Stimulated activated CD4-positive, alpha-beta T cell treated with anti-CD3 and anti-CD28 coated beads, TNF-alpha, amount 100 ng/mL, for 4 hours (primary cell): ENCODE results near the gene HBS1L.

Experiments used
- DNase-seq, 3 experiments: peaks; one replicate each; pipeline ENCODE4 v3.0.0-alpha.2; 2020; ENCODE audit warnings: low read depth in 3 of 3

The HBS1L gene

DNA sequence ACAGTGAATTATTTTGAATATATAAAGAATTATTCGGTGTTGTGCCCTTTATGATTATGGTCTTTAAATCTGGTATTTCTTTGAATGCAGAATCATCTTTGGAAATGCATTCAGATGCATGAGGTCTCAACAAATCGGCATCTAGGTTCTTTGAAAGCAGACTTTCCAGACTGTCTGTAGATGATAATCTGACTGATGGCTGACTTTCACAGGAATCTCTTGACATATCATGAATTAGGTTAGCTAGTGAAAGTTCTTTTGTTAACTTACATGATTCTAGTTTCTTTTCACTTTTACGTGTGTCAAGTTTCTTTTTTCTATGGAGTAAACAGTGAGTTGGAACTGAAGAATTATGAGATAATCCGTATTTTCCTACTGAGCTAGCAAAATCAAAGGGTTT, 17.1 kb downstream of the HBS1L start:
- DNase-seq: no peak

DNA sequence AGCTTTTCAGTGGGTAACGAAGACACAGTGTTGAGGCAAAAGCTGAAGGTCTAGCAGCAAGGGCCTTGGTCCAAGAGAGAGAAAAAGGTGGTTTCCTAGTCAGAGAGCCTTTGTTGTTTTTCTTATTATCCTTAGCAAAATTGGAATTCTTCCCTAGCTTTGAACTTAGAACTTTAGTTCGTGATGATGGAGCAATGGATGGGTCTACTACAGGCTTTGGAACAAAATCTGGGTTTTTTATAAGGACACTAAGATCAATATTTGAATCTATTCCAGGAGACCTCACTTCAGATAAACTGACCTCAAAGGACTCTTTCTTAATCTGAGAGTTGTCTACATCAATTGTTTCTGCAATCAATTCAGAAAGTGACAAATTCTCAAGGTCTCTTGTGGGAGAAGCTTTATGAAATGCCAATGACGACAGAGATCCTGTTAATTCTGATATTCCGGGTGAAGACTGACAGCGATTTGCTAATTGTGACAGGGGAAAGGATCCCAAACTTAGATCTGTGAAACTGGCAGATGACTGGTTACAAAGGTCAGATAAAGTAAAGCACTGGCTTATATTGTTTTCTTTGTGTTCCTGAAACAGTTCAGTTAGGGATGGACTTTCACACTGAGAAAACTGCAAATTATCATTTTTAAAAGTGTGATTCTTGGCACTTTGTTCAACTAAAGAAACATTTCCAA, 17.7 kb downstream of the HBS1L start:
- no peak for DNase-seq

DNA sequence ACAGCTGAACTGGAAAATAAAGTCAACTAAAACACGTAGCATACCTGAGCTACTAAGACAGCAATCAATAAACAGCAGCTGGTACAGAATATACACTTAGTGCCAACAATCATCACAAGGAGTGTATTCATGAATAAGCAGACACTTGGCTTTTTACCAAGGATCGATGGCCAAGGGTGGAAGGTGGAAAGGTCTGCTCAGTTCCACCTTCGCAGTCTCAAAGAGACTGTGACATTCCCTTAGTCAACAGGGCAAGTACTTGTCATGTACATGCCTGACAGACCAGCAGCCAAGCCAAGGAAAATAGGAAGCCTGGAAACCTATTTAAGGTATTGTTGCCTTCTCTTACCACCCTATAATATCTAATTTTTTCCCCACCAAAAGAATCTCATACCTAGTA, 21.4 kb downstream of the HBS1L start:
- DNase-seq: no peak

DNA sequence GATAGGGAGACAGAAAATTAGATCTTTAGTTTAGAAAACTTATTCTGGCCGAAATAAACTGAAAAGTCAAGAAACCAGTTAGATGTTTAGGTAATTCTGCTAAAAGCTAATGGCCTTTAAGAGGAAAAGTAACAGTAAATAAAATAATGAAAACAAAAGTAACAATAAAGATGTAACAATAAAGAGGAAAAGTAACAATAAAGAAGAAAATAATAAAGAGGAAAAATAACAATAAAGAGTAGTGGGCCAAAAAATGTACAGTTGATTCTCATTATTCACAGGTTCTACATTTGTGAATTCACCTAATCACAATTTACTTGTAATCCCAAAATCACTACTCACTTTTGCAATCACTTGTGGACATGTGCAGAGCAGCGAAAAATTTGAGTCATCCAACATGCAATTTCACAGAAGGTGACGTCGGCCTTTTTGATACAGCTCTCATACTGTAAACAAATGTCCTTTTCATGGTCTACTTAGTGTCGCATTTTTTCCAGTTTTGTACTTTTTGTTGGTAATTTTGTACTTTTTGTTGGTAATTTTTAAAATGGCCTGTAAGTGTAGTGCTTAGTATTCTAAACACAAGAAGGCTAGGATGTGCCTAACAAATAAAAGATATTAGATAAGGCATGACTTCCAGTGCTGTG, 24.0 kb downstream of the HBS1L start:
- no peak for DNase-seq

DNA sequence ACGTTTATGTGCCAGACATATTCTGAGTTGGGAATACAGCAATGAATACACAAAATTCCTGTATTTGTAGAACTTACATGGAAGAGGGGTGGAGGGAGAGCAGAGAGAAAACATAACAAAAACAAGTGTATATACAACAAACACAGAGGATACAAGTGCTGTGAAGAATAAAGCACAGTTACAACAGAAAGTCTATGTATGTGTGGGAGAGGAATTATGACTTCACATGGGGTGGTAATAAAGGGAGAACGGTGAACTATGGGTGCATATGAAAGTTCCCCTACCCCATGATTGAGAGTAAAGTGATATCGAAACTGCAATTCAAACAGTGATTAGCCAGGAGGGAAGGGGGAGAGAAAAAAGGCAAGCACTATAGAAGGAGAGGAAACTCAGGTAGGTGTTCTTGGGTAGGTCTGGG, 24.6 kb downstream of the HBS1L start:
- DNase-seq: no peak

DNA sequence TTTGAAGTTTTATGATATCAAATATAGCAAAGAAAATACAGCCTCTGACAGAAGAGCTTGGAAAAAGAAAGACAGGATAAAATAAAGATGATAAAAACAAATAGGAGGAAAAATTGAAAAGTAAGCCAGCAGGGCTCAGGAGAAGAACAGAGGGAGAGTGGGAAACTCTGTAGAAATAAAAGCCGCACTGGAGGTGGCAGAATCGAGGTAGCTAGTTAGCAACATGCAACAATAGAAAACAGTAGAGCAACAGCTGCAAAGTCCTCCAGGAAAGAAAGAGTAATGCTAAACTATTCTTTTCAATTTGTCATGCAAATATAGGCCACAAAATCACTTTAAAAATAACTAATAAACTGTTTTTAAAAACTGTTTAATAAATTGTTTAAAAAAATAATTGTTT, 28.8 kb downstream of the HBS1L start:
- no peak for DNase-seq

DNA sequence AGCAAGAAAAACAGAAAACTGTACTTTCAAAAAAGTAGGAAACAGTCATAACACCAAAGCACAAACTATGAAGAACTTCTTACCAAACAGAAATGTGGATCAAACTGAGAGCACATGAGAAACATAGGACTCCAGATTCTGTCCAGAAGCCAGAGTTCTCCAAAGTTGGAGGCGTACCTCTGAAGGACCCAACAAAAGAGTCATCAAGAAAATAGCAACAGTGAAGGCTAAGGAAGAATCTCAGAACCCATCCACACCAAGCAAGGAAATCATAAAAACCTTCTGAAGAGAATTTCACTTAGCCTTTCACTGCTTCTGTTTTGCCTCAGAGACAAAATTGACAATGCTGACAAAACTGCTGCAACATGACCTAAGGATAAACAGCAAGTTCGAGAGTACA, 29.4 kb downstream of the HBS1L start:
- no peak for DNase-seq

DNA sequence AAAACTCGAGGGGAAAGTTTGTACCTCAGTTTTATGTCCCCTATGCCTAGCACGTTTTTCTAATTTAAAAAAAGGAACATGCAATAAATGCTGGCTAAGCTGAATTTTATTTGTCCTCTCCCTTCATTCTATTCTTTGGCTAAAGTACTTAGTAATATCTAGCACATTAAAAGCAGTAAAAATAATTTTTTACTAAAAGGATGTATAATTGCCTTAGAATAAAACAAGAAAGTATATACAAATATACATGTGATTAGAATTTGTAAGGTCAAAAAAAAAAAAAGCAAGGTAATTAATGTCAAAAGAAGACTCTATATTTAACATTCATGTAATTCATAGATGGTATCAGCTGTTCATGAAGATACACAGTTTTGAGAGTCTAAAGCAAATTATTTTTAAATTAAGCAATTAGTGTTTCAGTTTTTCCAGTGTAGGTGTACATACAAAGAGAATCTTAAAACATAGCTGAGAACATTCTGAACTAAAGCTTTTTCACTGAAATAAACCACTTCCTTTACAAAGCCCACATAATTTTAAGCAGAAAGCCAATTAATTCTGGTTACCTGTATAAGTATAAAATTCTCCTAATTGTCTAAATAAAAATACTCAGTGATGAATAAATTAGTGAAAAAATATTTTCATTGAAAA, 32.4 kb downstream of the HBS1L start:
- no peak for DNase-seq

DNA sequence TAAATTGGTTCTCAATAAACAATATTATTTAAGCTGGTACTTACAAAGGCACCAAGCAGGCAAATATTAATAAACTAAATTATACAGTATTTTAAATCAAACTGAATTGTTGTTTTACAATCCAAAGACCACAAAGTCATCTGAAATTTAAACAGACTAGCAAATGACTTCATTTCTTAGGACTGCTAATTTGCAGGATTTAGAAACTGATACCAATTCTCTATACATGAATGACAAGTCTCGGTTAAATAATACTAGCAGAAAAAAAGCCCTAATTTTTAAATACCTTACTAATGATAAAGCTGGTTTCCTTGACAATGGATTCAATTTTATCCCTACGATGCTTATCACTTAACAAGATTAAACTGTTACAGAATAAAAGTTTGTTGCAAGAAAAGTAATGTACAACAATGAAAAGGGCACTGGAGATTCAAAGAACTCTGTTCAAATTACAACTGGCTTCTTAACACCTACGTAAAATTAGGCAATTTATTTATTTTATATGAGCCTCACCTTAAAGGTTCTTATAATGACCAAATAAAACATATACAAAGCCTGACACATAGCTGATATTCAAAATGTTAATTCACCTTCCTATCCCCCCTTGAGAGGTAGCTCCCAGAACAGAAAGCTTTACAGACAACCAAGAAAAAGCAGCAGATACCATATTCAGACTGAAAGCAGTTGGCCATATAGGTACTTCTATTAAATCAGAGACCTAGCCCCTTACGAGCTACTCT, 33.1 kb downstream of the HBS1L start:
- no peak for DNase-seq

DNA sequence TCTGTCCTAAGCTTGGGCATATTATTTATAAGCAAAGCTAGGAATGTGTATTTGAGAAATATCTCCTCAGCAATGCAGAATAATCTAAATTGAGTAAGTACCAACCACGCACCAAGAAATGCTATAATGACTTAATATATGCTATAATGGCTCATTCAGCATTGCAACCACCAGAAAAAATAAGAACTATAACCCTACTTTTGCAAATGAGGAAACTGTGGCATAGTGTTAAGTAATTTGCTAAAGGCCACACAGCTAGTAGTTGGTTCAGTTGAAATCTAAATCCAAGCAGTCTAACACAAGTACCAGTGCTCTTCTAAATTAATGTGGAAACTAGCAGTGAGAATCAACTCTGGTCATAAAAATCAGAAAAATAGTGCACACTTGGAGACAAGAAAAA, 35.7 kb downstream of the HBS1L start:
- DNase-seq: no peak

DNA sequence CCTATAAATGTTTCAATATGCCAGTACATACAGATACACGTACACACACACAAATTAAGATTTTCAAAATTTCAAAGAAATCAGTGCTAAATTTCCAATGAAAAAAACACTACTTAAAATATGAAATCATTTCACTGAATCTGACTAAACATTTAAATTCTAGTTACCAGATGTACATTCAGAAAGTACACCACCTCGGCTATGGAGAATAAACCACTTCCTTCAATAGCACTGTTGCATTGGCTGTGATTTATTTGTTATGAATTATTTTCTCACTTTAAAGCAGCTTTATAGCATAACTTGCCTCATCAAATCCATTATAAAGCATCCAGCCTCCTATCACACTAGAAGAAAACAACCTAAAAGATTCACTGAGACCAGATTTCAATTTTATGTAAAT, 36.6 kb downstream of the HBS1L start:
- no peak for DNase-seq

DNA sequence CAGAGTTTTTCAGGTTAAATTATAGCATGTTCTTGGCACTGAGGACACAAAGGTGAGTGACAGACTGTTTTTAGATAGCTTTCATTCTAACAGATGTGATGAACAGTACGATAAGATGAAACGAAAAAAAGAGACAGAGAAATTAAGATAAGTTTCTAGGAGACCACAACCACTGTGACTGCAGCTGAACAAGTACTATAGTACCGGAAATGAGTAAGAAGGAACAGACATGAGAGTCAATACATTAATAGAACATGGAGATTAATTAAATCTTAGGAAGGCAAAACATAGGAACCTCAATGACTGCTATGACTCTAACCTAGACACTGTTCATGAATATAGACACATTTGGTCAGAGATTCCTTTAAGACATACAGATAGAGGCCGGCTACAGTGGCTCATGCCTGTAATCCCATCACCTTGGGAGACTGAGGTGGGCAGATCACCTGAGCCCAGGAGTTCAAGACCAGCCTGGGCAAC, 40.2 kb downstream of the HBS1L start:
- no peak for DNase-seq

DNA sequence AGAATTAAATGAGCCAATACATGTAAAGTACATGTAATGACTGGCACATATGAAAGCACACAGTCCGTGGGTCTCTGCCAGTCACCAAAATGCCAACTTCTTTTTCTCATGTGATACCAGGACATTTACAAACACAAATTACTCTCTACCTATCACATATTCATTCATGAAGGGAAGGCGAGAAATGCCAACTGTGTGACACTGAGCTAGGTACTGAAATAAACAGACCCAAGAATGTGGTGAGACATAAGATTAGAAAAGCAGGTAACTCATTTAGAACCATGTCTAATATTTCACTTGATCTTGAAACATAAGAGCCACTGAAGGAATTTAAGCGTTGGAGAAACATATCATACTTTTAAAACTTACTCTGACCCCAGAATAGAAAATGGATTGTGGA, 41.4 kb downstream of the HBS1L start:
- DNase-seq: no peak

DNA sequence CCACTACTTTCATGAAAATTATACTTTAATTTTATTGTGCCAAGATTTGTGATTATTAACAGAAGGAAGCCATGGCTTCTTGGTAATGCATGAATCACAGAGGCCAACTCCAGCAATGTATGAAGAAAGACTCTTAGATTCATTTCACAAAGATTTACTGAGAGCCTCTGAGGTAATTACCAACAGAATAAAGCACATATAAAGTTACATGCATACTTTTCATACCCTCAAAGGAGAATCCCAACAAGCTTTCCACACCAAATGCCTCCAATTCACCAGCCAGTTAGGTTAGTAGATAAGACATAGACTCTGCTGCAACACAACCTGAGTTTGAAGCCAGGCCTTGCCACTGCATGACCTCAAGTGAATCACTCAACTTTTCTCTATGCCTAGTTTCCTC, 41.9 kb downstream of the HBS1L start:
- DNase-seq: no peak

DNA sequence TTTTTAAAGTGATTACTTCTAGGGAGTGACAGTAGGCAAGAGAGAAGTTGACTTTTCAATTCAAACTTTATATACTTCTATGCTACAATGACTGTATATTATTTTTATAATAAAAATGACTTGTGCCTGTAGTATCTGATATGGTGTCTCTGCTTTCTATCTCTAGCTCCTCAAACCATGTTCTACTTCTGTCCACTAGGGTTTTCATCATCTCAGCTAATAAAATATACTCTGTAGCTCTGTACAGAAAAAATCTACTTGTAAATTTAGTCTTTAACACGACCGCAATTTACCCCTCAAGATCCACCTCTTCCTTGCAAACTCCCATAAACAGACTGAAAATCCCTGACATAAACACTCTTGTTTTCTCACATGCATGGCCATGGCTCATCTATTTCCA, 42.3 kb downstream of the HBS1L start:
- DNase-seq: no peak

DNA sequence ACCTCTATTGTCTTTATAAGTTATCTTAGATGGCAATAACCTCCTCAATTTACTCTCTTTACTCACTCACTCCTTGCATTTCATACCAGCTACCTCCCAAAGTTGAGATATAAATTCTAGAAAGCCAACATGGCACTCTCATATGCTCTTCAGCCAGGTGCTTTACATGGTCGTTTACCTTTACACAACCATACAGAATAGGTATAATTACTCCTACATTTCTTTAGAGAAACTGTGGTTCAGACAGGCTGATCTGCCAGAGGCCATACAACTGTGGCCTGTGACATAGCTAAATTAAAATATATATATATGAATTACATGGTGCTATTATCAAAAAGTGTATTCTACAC, 45.7 kb downstream of the HBS1L start:
- DNase-seq: no peak

DNA sequence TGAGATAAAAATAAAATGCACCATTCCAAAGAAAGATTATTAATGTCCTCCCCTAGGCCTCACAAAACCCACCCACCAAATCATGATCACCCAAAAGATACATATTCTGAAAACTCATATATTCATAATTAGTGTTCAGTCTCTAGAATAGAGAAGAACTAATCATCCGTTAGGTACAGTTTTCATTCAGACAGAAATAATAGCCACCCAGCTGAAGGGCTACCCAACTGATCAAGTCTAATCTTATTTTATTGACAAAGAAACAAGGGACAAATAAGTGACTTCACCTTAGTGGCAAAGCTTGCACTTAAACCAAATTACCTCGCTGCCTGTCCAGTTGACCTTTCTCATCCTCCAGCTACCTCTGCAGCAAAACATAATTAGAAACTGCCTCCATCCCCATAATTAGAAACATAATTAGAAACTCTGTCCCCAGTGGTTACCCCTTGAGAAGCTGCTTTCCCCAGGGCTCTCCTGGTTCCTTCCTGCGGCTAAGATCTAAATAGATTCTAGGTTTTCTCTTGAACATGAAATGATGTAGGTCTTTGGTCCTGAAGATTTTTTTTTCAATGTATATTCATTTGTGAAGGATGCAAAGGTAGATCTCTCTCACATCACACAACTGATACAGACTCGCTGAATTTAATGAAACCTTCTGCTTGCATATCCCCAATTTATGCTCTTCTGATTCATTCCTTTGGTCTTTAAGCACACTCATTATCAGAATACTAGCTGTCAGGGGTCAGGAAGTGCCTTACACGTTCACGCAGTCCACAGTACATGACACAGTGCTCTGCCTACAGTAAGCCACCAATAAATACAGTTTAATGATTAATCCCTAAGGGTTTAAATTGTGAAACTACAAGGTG, 46.3 kb downstream of the HBS1L start:
- DNase-seq: no peak

DNA sequence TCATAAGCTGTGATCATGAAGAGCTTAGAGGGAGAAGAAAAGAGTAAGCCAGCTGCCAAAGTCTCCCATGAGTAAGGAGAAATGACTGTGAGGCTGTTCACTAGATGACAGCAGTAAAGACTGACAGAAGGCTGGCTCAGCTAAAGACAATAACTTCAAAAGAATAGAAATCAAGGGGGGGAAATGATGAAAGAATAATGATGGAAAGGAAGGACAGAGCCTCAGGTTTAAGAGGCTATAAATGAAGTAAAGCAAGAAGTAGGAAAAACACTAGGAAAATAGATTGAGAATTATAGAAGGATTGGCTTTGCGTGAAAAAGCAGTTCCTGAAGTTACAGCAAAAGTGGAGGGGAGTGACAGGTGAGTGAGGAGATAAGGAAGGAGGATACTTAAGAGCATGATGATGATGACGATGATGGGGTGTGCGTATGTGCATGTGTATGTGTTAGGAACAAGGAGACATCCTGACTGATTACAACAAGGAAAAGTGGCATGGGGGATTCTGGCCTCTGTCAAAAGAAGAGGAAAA, 48.2 kb downstream of the HBS1L start:
- DNase-seq: no peak

DNA sequence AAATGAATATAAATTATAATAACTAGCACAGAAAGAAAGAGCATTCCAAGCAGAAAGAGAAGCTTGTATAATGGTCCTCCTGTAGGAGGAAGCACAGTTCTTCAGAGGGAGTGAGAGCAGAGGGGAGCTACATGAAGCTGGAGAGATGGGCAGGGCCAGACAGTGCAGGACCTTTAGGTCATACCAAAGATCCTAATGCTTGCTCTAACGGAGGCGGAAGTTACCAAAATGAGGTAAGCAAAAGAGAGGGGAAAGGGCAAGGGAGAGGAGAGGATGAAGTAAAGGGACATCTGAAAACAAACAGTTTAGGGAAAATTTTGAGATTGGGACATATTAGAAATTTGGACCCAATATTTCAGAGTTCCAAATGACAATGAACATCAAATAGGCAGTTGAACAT, 50.2 kb downstream of the HBS1L start:
- no peak for DNase-seq

DNA sequence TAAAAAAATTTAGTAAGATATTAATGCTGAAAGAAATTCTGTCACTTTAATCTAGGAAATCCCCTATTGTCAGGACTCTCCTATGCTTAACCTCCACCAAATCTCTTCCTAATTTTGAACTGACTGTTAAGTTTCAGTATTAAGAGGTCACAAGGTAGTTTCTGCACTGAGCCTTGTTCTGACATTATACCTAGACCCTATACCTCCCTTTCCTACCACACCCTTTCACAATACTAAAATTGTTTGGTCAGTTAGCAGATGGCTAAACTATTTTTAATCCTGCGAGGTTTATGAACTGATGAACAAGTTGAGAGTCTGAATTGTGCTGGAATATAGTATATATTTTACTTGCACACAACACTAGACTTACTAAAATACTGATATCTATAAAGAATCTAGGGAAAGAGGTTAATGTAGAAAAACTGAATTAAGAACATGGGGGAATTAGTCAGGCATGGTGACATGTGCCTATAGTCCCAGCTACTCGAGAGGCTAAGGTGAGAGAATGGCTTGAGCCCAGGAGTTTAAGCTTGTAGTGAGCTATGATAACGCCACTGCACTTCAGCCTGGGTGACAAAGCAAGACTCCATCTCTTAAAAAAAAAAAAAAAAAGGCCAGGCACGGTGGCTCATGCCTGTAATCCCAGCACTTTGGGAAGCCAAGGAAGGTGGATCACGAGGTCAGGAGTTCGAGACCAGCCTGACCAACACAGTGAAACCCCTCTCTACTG, 51.5 kb downstream of the HBS1L start:
- DNase-seq: no peak
